HG03575 (cell line): Measurements from ENCODE around the gene MOB2.
"Not testable (repeated sequence)": the region's sequence is repeated elsewhere in the genome, so short reads cannot be mapped to it uniquely, and the experiment has no call there.

Source experiments
- ATAC-seq: cut with Tn5 transposase; IDR thresholded peaks from one replicate; pipeline ENCODE4 v1.9.1; 2021; ENCODE audit not compliant: unreplicated experiment, insufficient number of reproducible peaks, low FRiP score; ENCODE audit errors: extremely low read depth

Gene MOB2

DNA sequence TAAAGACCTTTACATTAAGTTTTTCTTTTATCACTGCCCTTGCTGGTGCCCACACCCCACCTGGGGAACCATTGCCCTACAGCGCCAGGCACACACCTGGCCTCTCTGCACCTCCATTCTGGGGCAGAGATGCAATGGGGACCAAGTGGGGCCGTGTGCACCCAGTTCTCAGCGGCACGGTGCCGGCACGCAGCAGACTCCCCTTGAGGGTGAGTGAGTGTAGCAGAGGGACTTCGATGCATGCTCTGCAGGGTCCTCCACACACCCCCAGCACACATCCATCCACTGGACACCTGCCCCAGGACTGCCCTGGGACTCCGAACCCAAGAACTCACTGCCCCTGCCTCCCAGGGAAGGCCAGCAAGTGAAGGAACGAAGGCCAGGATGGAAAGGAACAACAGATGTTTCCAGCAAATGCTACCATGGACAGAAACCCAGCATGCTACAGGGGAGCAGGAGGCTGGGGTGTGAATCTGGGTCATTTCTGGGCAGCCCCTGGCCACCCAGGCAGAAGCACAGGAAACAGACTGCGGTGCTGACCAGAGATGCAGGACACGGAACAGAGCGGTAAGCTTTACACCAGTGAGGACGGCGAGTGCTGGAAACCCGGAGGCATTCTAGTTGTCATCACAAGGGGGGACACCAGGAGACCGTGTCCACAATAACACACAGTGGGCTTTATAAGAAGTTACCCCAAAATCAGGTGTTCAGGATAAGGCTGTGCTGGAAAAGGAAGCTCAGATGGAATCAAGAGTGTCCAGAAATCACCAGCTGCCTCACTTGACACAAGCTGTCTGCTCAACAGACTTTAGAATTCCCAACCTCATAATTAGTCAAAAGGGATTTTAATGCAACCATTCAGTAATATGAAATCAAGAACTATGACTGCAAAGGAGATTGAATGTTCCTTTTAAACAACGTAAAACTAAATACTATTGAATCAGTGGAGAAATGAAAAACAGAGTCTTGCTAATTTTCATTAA lies 32.7 kb upstream of the MOB2 start:
- ATAC-seq = no peak

DNA sequence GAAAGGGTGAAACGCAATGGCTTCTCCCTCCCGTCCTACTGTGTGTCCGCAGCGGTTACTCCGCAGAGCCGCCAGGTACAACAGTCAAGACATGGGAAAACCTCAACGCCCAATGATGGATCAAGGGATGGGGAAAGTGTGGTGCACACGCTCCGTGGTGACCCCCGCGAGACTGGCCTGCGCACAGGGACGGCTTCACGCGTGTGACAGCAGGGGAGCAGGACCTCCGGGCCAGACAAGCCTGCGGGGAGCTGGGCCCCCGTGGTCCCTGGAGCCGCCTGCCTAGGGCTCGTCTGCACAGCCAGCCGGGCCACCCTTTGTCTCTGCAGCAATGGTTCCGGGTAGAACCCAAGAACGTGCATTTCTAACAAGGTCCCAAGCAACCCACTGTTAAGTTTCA lies 31.7 kb upstream of the MOB2 start:
- ATAC-seq = no peak

DNA sequence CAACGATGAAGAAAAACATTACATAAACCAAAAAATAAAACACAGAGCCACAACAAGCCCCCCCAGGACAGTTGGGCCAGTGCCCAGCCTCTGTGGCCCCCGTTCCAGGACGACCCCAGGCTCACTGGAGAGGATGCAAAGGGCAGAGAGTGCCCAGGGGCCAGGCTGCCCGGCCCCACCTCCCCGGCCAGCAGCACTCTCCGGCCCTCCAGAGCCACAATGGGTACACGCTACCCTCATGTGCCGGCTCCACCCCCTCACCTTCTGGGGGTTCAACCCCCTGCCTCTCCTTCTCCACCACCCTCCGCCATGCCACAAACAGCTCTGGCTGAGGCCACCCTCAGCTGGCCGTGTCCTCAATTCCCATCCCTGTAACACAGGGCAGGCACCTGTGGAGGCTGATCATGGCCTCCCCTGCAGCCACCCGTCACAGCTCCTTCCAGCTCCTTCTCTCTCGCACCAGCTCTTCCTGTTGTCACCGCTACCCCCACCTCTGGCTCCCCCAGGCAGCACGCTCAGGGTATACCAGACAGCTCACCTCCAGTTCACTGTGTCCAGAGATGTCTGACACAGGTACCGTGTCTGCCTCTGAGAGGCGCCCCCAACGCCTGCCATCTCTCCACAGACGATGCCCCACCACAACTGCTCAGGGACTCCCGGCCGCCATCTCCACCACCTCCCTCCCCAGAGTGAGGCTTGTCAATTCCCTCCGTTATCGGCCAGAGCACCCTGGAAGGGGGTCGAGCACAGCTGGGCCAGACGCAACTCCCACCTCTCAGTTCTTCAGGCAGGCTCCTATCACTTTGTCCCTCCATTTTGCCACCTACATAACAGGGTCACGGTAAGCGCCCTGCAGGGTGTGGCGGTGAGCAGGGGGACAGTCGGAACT lies 30.8 kb upstream of the MOB2 start:
- no peak for ATAC-seq

DNA sequence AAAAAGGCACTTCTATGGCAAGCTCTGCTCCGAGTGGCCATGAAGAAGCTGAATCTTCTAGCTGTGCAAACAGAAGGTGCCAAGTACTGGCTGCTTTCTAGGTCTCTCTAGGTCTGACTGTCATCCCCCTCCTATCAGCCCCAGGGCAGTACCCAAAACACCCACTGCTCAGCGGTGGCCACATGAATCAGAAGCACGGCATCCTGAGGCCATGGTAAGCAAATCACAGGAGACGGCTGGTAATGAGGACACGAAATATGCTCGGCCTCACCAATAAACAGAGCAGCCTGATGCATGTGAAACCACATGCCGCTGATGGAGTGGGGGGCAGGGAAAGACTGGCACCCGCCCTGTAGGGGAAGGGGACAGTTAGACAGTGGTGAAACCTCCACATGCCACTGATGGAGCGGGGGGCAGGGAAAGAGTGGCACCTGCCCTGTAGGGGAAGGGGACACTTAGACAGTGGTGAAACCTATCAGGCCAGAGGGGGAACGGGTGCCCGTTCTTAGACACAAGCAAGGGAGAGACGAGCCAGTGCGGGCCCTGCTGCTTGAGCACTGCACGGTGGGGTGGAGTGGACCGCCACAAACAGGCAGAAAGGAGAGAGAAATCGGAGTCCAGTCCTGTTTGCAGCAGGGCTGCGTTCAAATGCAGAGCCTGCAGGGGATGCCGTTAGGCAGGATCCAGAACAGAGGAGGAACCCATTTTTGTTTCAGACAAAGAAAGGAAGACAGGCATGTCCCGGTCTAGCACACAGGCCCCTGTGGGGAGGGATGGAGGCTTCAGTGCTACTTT lies 29.9 kb upstream of the MOB2 start:
- no peak for ATAC-seq

DNA sequence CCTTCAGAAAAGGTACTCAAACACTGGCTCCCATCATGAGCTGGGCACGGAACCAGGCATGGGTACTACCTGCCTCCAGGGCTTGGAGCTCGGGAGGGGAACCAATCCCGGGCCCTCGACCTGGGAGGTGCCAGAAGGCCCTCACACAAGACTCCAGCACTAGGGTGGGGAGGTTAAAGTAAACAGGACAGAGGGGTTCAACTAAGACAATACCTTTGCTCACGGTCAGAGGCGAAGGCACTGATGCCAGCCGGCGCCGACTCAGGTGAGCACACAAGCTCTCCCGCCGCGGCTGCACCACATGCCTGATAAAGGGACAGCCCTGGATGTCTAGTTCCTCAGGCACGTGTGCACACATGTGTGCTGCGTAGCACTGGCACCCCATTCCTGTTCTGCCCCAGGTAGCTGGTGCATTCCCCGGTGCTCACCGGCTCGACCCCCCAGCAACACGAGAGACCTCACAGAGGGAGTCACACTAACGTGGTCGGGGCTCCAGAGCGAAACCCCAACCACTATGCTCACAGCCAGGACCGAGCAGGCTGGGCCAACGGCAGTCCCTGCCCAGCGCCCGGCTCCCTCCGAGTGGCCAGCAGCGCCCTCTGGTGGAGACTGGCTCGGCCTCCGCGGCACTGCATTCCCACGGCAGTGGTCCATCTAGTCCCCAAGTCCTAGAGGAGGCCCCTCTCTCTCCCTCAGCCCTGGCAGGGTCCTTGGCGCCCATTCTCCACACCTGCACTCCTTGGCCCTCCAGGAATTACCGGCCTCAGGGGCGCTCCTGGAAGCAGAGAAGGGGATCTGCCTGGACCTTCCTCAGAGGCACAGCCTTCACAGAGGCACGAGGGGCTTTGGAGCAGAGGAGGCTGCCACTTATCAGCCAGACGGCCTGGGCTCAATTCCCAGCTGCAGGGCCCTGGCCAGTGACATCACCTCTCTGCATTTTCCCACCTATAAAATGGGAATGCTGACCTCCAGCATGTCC lies 28.8 kb upstream of the MOB2 start:
- no peak for ATAC-seq

DNA sequence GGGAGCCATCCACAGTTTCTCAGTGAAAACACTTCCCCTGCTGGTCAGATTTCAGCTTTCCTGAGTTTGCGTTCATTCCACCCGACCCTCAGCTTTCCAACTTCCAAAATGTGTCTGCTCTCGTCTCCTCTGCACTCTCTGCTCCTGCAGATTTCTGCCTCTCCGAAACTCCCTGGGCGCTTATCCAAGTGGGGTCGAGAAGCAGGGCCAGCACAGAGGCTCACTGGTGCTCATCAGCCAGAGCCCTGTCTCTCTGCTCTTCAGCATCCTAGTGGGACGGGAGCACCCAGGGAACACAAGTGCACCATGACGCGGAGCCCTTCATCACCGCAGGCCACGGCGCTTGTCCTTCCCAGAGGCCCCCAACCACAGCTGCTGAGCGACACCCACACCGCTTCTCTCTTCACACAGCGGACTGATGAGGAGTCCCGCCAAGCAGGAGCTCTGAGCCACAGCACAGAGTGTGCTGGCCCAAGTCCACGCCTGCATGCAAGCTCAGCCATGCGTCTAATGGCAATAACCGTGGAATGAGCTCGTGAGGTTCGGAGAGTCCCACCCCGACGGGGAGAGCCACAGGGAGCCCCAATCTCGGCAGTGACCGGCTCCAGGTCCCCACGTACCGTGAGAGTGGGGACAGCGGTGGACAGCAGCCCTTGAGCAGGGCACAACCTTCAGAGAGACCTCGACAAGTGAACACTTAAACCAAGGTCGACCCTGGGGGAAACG lies 27.9 kb upstream of the MOB2 start:
- no peak for ATAC-seq

DNA sequence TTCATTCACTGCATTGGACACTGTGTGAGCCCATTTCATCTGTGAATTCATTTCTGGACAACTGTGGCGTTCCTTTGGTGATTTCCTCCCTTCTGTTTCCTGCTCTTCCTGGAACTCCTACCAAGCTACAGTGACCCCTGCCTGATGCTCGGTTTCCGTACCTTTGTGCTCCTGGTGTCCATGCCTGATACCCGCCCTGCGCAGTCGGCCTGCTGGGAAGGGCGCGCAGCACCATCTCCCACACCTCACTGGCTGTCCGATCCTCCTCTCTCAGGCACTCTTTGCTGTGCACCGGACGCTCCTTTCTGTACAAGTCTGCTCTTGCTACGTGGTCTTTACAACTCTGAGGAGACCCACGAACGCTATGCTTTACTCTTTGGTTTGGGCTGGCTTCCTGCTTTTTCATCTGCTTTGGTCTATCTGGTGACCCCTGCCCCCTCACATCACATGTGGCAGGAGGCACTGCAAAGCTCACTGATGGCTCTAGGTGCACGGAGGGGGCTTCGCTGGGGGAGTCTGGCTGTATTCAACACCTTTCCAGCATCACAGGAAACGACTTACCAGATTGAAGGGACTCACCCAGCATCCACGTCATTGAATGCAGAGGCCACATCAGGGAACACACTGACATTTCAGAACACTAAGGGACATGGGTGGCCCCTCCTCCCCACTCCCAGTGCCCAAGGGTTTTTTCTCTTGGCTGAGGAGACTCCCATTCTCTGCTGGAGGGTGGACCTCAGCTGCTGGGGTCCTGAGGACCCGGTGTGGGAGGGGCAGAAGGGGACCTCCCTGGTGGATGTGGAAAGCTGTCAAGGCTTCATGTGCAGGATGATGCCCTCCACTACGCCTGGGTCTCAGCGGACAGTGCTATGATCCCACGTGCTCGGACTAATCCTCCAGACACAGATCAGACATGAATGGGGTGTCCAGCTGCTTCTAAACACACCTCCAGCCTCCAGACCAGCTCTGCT lies 27.0 kb upstream of the MOB2 start:
- no peak for ATAC-seq

DNA sequence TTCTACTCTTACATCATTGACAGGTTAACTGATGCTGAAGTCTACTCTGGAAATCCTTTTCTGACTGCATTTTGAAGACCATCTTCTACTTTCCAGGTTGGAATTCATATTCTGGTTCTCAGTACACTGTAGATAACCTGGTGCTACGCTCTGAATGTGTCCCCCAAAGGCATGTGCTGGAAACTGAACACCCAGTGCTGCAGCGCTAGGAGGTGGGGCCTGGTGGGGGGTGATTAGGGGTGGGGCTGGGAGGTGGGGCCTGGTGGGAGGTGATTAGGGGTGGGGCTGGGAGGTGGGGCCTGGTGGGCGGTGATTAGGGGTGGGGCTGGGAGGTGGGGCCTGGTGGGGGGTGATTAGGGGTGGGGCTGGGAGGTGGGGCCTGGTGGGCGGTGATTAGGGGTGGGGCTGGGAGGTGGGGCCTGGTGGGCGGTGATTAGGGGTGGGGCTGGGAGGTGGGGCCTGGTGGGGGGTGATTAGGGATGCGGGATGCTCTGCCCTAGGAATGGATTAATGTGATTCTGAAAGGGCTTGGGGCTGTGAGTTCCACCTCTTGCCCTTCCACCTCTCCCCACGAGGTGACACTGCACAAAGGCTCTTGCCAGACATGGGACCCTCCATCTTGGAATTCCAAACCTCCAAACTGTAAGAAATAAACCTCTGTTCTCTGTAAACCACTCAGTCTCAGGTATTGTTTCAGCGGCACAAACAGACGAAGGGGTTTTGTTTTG lies 26.1 kb upstream of the MOB2 start:
- ATAC-seq = not testable (repeated sequence)

DNA sequence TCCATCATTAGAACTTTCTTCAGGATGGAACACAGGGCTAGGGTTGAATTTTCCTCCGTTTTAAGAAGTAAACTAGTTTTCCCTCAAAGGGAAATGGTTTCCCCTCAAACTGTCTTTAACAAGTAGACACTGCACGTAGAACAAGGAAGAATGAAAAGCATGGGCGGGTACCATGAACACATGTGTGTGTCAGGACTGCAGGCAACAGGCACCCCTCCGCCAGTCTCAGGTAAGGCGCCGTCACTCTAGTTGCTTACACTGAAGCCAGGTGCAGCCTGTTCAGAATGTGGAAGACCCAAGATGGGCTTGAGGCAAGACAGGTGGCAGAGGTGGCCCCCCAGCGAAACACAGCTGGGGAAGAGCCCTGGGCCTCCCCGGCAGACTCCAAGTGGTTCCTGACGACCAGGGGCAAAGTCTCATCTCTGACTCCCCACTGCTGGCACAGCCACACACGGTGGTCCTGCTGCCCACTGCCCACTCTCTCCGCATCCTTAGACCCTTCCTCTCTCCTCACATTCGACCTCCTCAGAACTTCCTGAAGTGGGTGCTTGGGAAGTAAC lies 25.4 kb upstream of the MOB2 start:
- no peak for ATAC-seq

DNA sequence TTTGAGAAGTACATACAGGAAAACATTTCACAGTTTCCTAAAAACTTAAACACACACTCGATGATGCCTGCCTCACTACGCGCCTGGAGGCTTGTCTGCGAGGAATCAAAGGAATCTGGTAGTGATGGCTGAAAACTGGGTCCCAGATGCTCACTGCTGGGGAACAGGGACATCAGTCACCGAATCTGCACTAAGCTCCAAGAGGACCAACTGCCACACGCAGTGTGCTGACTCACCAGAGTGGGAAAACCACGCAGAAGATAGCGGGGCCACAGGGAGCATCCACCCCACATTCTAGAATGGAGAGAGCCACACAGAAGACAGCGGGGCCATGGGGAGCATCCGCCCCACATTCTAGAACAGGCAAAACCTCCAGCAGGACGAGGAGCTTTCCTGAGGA lies 24.3 kb upstream of the MOB2 start:
- ATAC-seq = no peak

DNA sequence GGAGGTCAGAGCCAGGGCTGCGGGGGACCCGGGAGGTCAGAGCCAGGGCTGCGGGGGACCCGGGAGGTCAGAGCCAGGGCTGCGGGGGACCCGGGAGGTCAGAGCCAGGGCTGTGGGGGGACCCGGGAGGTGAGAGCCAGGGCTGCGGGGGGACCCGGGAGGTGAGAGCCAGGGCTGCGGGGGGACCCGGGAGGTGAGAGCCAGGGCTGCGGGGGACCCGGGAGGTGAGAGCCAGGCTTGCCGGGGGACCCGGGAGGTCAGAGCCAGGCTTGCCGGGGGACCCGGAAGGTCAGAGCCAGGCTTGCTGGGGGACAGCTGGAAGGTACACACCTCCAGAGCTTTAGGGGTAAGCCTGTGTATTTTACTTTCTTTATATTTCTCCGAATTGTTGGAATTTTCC lies 23.8 kb upstream of the MOB2 start:
- ATAC-seq = not testable (repeated sequence)

DNA sequence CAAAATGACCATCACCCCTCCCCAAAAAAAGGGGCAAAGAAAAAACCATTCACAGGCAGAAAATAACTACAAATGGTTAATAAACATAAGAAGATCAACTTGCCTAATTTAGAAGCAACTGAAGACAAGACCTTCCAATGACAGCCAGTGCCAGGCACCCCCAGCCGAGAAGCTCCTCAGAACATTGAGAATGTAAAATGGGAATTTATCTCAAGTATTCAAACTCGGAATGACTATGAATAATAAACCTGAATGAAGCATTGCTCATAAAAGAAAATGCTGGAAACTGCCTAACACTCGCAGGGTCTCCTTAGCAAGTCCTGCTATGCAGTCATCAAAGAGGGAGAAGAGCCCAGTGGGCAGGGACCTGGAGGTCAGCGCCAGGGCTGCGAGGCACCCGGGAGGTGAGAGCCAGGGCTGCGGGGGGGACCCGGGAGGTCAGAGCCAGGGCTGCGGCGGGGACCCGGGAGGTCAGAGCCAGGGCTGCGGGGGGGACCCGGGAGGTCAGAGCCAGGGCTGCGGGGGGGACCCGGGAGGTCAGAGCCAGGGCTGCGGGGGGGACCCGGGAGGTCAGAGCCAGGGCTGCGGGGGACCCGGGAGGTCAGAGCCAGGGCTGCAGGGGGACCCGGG lies 23.2 kb upstream of the MOB2 start:
- no peak for ATAC-seq

DNA sequence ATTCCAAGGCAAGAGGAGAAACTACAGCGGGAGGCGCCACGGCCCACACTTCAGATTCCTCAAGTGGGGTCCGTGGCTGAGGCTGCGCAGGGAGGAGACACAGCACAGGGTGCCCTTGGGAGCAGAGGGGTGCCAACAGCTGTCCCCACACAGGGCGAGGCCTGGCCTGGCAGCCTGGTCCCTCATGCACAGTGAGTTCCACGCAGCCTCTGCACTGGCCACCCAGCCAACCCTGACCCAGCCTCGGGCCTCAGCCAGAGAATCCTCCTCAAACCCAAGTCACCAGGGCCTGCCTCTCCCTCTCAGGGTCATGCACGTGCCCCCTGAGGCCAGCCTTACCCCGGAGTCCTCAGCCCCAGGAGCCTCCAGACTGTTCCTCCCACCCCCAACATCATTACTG lies 22.4 kb upstream of the MOB2 start:
- ATAC-seq = no peak

DNA sequence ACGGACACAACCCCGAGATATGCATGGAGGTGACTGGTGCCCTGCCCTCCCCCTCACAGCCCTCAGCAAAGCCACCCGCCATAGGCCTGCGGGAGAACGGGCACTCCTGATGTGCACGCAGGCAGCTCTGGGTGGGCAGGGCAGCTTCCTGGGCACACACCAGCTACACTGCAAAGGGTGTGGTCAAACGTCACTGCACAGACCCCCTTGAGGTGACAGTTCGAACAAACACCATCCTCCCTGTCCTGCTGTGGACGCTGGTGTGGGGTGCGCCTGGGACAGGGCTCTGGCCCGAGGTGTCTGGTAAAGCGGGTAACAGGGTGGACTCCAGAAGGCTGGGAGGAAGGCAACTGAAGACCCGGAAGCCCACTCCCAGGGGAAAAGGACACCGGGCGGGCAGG lies 21.9 kb upstream of the MOB2 start:
- no peak for ATAC-seq
